Measurements from ENCODE around the gene C3orf18. TPM values are rescaled to one million over a fixed set of nuclear protein-coding genes. Genes with fewer than 3 reads are reported as not detected.
"Not testable (repeated sequence)": the region's sequence is repeated elsewhere in the genome, so short reads cannot be mapped to it uniquely, and the experiment has no call there.

C3orf18 gene
- total and polyA plus RNA-seq, 11 donors: 25.4 to 56.8 (median 35.8) TPM

DNA sequence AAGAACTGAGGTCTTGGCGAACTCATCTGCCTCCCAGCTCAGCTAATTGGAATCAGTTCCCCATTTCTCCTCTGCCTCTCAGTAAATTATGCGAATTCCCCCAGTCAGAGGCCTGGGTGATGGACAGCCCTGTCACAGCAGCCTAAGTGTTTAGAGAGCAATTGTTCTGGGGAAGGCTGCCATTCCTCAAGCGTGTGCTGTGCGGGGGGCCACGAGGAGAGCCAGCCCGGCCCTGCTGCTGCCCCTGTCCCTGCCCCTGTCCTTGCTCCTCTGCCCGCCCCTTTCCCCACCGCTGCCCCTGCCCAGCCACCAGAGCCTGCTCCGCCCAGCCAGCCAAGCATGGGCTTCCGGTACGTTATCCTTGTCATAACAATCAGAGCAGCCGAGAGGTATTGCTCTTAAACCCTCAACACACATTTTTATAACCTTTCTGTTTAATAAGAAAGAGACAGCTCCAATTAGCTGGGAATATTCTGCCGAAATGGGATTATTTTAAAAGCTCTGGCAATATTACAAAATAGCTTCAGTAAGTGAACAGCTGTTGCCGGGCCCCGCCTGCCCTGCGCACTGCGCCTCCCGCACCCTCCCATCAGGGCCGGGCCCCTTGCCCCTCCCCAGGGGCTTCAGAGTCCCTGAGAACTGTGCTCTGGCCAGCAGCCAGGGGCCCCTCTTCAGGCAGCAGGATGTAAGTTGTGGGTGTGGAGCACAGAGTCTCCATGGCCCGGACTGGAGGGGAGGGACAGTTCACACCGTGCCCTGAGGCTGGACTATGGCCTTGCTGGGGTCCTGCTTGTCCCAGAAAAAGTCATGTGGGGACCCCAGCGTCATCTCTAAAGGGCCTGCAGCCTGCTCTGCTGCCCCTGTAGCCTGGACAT lies 51.7 kb downstream of the C3orf18 start:
- Histone ChIP-seq H3K36me3 (no peaks in the 10 kb centered on the region), H3K4me3 (peak overlapping the region in 7 of 12 donors; percentile 14 to 40 (median 33)), H3K27me3 (no peaks in the 10 kb centered on the region), H3K9me3 (no peaks in the 10 kb centered on the region), H3K4me1 (peaks cover 0 to 27% (median 19%) of the 10 kb centered on the region in 12 donors), H3K27ac (peak overlapping the region; percentile 6 to 81 (median 63))
- intact Hi-C loops (cut with DNase I): loop anchor here in 2 of 10 donors (5.0 kb wide), 1 partner anchor 96 kb away; the partner anchor contains the start of gene CISH (in 2 of the 2)
- TF ChIP-seq, protein P1, sequence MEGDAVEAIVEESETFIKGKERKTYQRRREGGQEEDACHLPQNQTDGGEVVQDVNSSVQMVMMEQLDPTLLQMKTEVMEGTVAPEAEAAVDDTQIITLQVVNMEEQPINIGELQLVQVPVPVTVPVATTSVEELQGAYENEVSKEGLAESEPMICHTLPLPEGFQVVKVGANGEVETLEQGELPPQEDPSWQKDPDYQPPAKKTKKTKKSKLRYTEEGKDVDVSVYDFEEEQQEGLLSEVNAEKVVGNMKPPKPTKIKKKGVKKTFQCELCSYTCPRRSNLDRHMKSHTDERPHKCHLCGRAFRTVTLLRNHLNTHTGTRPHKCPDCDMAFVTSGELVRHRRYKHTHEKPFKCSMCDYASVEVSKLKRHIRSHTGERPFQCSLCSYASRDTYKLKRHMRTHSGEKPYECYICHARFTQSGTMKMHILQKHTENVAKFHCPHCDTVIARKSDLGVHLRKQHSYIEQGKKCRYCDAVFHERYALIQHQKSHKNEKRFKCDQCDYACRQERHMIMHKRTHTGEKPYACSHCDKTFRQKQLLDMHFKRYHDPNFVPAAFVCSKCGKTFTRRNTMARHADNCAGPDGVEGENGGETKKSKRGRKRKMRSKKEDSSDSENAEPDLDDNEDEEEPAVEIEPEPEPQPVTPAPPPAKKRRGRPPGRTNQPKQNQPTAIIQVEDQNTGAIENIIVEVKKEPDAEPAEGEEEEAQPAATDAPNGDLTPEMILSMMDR (IDR thresholded peaks at IDR 0.05): no peak
- TF ChIP-seq POLR2A (IDR thresholded peaks at IDR 0.05): no peak
- 13 to 26% (median 19%) methylated on average over 20 to 22 of the region's 22 CpGs for WGBS, 4 donors
- DNase-seq (peak; percentile 62 to 87 (median 82)), ATAC-seq (peak; percentile 54 to 86 (median 69))

DNA sequence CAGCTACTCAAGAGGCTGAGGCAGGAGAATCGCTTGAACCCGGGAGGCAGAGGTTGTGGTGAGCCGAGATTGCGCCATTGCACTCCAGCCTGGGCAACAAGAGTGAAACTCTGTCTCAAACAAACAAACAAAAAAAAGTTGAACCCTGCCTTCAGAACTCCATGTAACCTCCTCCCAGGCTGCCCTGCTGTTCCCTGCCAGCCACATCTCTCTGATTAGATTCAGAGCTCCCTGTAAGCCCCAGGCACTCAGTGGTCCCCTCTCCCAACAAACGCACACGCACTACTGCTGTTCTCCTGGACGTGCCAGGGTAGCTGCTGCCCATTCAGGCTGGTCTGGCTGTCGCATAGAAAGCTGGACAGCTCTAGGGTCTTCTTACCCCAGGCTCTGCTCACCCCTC lies 54.6 kb downstream of the C3orf18 start:
- H3K4me3 ChIP-seq; intact Hi-C loops (cut with DNase I); H3K27me3 ChIP-seq; H3K36me3 ChIP-seq; DNase-seq; ATAC-seq; H3K9me3 ChIP-seq; H3K27ac ChIP-seq: not testable (repeated sequence)
- 91 to 96% (median 93%) methylated on average over 8 of the region's 8 CpGs for WGBS, 4 donors
- H3K4me1 ChIP-seq: peaks cover 0 to 23% (median 19%) of the 10 kb centered on the region in 12 donors

DNA sequence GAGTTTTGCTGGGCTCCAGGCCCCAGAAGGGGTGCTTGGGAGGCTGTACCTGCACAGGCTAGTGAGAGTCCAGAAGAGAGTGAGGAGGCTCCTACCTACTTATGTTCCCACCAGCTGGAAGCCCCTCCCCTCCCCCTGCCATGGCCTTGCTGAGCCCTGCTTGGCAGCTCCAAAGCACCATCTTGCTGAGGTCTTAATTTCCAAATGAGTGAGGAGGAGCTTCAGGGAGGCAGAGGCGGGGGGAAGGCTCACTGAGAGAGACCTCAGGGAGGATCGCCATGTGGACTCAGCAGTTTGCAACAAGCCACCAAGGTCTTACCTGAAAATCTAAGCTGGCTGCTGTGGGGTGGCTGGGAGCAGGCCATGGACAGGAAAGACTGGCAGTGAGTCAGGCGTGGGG lies 55.4 kb downstream of the C3orf18 start:
- Histone ChIP-seq H3K4me3 (no peak overlapping the region), H3K4me1 (peaks cover 0 to 20% (median 19%) of the 10 kb centered on the region in 12 donors), H3K9me3 (no peaks in the 10 kb centered on the region), H3K27me3 (no peaks in the 10 kb centered on the region), H3K36me3 (no peaks in the 10 kb centered on the region), H3K27ac (no peak overlapping the region)
- no peak for TF ChIP-seq POLR2A (IDR thresholded peaks at IDR 0.05)
- TF ChIP-seq, protein P1 (IDR thresholded peaks at IDR 0.05): no peak
- intact Hi-C loops (cut with DNase I): no loop called here
- WGBS, 4 donors: 95 to 100% (median 97%) methylated on average over 3 of the region's 3 CpGs
- no peak for DNase-seq
- ATAC-seq: no peak

DNA sequence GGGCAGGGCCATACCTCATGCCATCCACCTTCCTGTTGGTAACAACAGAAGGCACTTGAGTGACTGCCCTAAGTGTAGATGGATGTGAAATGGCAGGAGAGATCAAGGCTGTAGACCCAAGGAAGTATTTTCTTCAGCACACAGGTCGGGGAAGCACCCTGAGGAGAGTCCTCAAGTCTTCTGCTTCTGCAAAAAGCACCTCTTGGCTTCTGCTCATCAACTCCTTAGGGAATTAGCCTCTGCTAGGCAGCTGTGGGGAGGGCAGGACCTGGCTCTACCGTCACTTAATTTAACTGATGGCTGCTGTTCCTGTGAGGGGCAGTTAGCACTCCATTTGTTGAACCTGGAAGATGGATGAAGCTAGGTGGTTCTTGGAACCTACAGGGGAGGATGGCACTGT lies 57.2 kb downstream of the C3orf18 start:
- DNase-seq (no peak), ATAC-seq (no peak)
- Histone ChIP-seq H3K27me3 (no peaks in the 10 kb centered on the region), H3K27ac (no peak overlapping the region), H3K9me3 (no peaks in the 10 kb centered on the region), H3K36me3 (no peaks in the 10 kb centered on the region), H3K4me1 (peaks cover 0 to 3% (median 2%) of the 10 kb centered on the region in 12 donors), H3K4me3 (no peak overlapping the region)
- TF ChIP-seq, protein P1 (IDR thresholded peaks at IDR 0.05): no peak
- no peak for TF ChIP-seq POLR2A (IDR thresholded peaks at IDR 0.05)
- 79 to 88% (median 84%) methylated on average over 2 of the region's 2 CpGs for WGBS, 4 donors
- intact Hi-C loops (cut with DNase I): no loop called here

All from heart left ventricle (tissue), 16 donors.